ENCODE results near the gene CMIP.
"Not testable (repeated sequence)": the region's sequence is repeated elsewhere in the genome, so short reads cannot be mapped to it uniquely, and the experiment has no call there.

Gene CMIP

GRCh38 chr16:81719993-81720392 is 275.4 kb downstream of the CMIP start:
- DNase-seq (ENCODE audit: low spot score), result no peak

- no peak for DNase-seq (ENCODE audit: low spot score)
These were observed 276.6 kb downstream of the CMIP start for GRCh38 chr16:81720973-81721906.

- DNase-seq (ENCODE audit: low spot score), result peak; percentile 86
These were observed 278.6 kb downstream of the CMIP start for GRCh38 chr16:81723098-81723723.

GRCh38 chr16:81728435-81728834 is 283.8 kb downstream of the CMIP start:
- DNase-seq (ENCODE audit: low spot score), result no peak

GRCh38 chr16:81729451-81729850 is 284.8 kb downstream of the CMIP start:
- DNase-seq (ENCODE audit: low spot score), result no peak

- peak; percentile 84 for DNase-seq (ENCODE audit: low spot score)
These were observed 285.8 kb downstream of the CMIP start for GRCh38 chr16:81730090-81731051.

- no peak for DNase-seq (ENCODE audit: low spot score)
These were observed 287.0 kb downstream of the CMIP start for GRCh38 chr16:81731649-81732048.

- no peak for DNase-seq (ENCODE audit: low spot score)
These were observed 288.1 kb downstream of the CMIP start for GRCh38 chr16:81732699-81733098.

- no peak for DNase-seq (ENCODE audit: low spot score)
These were observed 288.7 kb downstream of the CMIP start for GRCh38 chr16:81733295-81733694.

GRCh38 chr16:81734632-81735434 is 290.2 kb downstream of the CMIP start:
- DNase-seq (ENCODE audit: low spot score), result no peak

- DNase-seq (ENCODE audit: low spot score), result peak; percentile 85
These were observed 293.4 kb downstream of the CMIP start for GRCh38 chr16:81737885-81738536.

GRCh38 chr16:81738783-81739496 is 294.3 kb downstream of the CMIP start:
- no peak for DNase-seq (ENCODE audit: low spot score)

GRCh38 chr16:81739503-81739902 is 294.9 kb downstream of the CMIP start:
- DNase-seq (ENCODE audit: low spot score), result no peak

- no peak for DNase-seq (ENCODE audit: low spot score)
These were observed 295.6 kb downstream of the CMIP start for GRCh38 chr16:81740169-81740568.

- not testable (repeated sequence) for DNase-seq (ENCODE audit: low spot score)
These were observed 296.8 kb downstream of the CMIP start for GRCh38 chr16:81741430-81741770.

- no peak for DNase-seq (ENCODE audit: low spot score)
These were observed 299.8 kb downstream of the CMIP start for GRCh38 chr16:81744385-81744784.

GRCh38 chr16:81744911-81745310 is 300.3 kb downstream of the CMIP start:
- no peak for DNase-seq (ENCODE audit: low spot score)

GRCh38 chr16:81745704-81746558 is 301.3 kb downstream of the CMIP start:
- DNase-seq (ENCODE audit: low spot score), result peak; percentile 87

GRCh38 chr16:81746566-81746965 is 302.0 kb downstream of the CMIP start:
- DNase-seq (ENCODE audit: low spot score), result no peak

All from HuH-7.5 (cell line).